Adrenal gland (tissue), 12 donors: ENCODE results near the gene CD2. TPM values are rescaled to one million over a fixed set of nuclear protein-coding genes. Genes with fewer than 3 reads are reported as not detected.
A peak's percentile ranks its signal among the peaks of the same experiment; 100 is the strongest.

Experiments used
- DNase-seq, 7 donors: peaks; one replicate each; pipeline ENCODE4 v3.0.0-alpha.2; 2019 to 2020
- H3K27ac ChIP-seq, 5 donors: fragments of 200-600 bp; sonication (generic) in 4 of 5; 1 replicate in 3 of 5; 2 replicates in 2 of 5; pipeline versions ENCODE4 v1.5.1 to v1.8.0; 2016 to 2020; ENCODE audit warnings: mild to moderate bottlenecking in 1 of 5
- H3K27me3 ChIP-seq: fragments of 200-600 bp; 2 replicates; pipeline ENCODE4 v1.8.0; 2021
- H3K36me3 ChIP-seq, 2 donors: fragments of 200-600 bp; replicated peaks in 1 of 2; 1 replicate in 1 of 2; 2 replicates in 1 of 2; pipeline versions ENCODE4 v1.5.1 to v1.8.0; 2018 to 2022
- H3K4me1 ChIP-seq, 2 donors: fragments of 200-600 bp; replicated peaks in 1 of 2; 1 replicate in 1 of 2; 2 replicates in 1 of 2; pipeline versions ENCODE4 v1.5.1 to v1.8.0; 2018 to 2021
- H3K4me3 ChIP-seq, 4 donors: fragments of 200-600 bp; sonication (generic) in 3 of 4; one replicate each; pipeline ENCODE4 v1.5.1; 2016 to 2018
- H3K9me3 ChIP-seq, 3 donors: fragments of 200-600 bp; sonication (generic) in 1 of 3; replicated peaks in 1 of 3; 1 replicate in 2 of 3; 2 replicates in 1 of 3; pipeline versions ENCODE4 v1.5.1 to v1.8.0; 2016 to 2021
- CTCF ChIP-seq, 6 experiments: fragments of 450-650 bp in 4 of 6; fragments of 200-600 bp in 2 of 6; sonication (generic) in 1 of 6; IDR thresholded peaks; 1 replicate in 5 of 6; 2 replicates in 1 of 6; pipeline versions ENCODE4 v1.5.1 to v1.8.0; 2016 to 2021; ENCODE audit warnings: antibody characterized with exemption in 6 of 6, mild to moderate bottlenecking in 2 of 6, moderate library complexity in 1 of 6
- POLR2A ChIP-seq, 2 donors: fragments of 450-650 bp; IDR thresholded peaks; one replicate each; pipeline ENCODE4 v1.6.1; 2017; ENCODE audit warnings: antibody characterized with exemption in 2 of 2, mild to moderate bottlenecking in 2 of 2, moderate library complexity in 1 of 2
- WGBS, 4 donors: extraction: QIAGEN DNeasy Blood & Tissue Kit in 2 of 4; methylation state at CpG; one replicate each; pipeline versions ENCODE4 v1.1.5 to v1.1.7; 2013 to 2017; 5-methylcytosine and 5-hydroxymethylcytosine counted together
- intact Hi-C, 2 donors: fragments of 100-400 bp; cut with DNase I; formaldehyde crosslinking; loops; one replicate each; pipeline versions ENCODE4 v1.14.1 to v1.15.0; 2022 to 2023
- polyA plus RNA-seq, 3 donors: library from polyadenylated mRNA; stranded (reverse); fragments of 200-250 nt in 2 of 3; fragments of 350-450 nt in 1 of 3; fragmentation: Illumina TruSeq in 1 of 3; extraction: RNeasy Lipid Tissue Mini Kit (QIAGEN cat#74804) in 1 of 3; gene quantifications; one replicate each; pipeline ENCODE4 v1.2.3, GENCODE V29; 2013 to 2014
- total RNA-seq, 9 donors: library from RNA; depleted of rRNA in 4 of 9; stranded (reverse); fragments of >200 nt in 4 of 9; fragments of 120-200 nt in 1 of 9; fragmentation: NEBNext Ultra II Directional in 1 of 9; extraction: Animal tissue kit (Norgen Biotek cat#: 25700) in 1 of 9; gene quantifications; one replicate each; pipeline versions ENCODE4 v1.1.0 to v1.2.4, GENCODE V29; 2013 to 2023
- donor health status: healthy with polysubstance abuse.
- donor health status: Bipolar disorder and iron deficiency.
- donor health status: DM: yes; HTN: yes; CAD: no.
- donor health status: DM: no; HTN: no; CAD: no.
- donor health status: DM: no; HTN: no; CAD: no.
- donor health status: DM: yes; HTN: yes; CAD: no.

Gene CD2
- total and polyA plus RNA-seq, 12 donors, result 0.18 to 6.7 (median 1.3) TPM

- Histone ChIP-seq H3K27ac (no peak overlapping the region), H3K27me3 (no peaks in the 10 kb centered on the region), H3K9me3 (peaks cover 0 to 15% (median 0%) of the 10 kb centered on the region in 3 donors), H3K4me1 (no peaks in the 10 kb centered on the region), H3K4me3 (no peak overlapping the region), H3K36me3 (no peaks in the 10 kb centered on the region)
- 72 to 88% (median 82%) methylated on average over 2 of the region's 2 CpGs for WGBS, 4 donors
- peak in 1 of 7 donors; percentile 29 for DNase-seq
- intact Hi-C loops, result no loop called here
- no peak for TF ChIP-seq POLR2A (IDR thresholded peaks at IDR 0.05)
- no peak for TF ChIP-seq CTCF (IDR thresholded peaks at IDR 0.05)
Measured at GRCh38 chr1:116740746-116741145, 13.5 kb upstream of the CD2 start.

GRCh38 chr1:116741836-116742565, 12.2 kb upstream of the CD2 start:
- no peak overlapping the region for H3K27ac ChIP-seq
- intact Hi-C loops, result no loop called here
- no peaks in the 10 kb centered on the region for H3K36me3 ChIP-seq
- WGBS, 4 donors, result 93 to 95% (median 94%) methylated on average over 22 to 42 of the region's 42 CpGs
- peak in 1 of 7 donors; percentile 44 for DNase-seq
- peaks cover 0 to 15% (median 0%) of the 10 kb centered on the region in 3 donors for H3K9me3 ChIP-seq
- no peaks in the 10 kb centered on the region for H3K27me3 ChIP-seq
- TF ChIP-seq CTCF (IDR thresholded peaks at IDR 0.05) (no peak), POLR2A (IDR thresholded peaks at IDR 0.05) (no peak)
- H3K4me3 ChIP-seq, result no peak overlapping the region
- H3K4me1 ChIP-seq, result no peaks in the 10 kb centered on the region

- no peak overlapping the region for H3K4me3 ChIP-seq
- WGBS, 4 donors, result 87 to 91% (median 88%) methylated on average over 4 of the region's 4 CpGs
- H3K4me1 ChIP-seq, result no peaks in the 10 kb centered on the region
- no peaks in the 10 kb centered on the region for H3K36me3 ChIP-seq
- intact Hi-C loops, result no loop called here
- peak in 1 of 7 donors; percentile 7 for DNase-seq
- peaks cover 0 to 21% (median 0%) of the 10 kb centered on the region in 3 donors for H3K9me3 ChIP-seq
- H3K27ac ChIP-seq, result no peak overlapping the region
- TF ChIP-seq CTCF (IDR thresholded peaks at IDR 0.05) (no peak), POLR2A (IDR thresholded peaks at IDR 0.05) (no peak)
- H3K27me3 ChIP-seq, result no peaks in the 10 kb centered on the region
Measured at GRCh38 chr1:116743535-116743934, 10.7 kb upstream of the CD2 start.

GRCh38 chr1:116748272-116748671, 6.0 kb upstream of the CD2 start:
- Histone ChIP-seq H3K36me3 (no peaks in the 10 kb centered on the region), H3K27ac (no peak overlapping the region), H3K27me3 (no peaks in the 10 kb centered on the region), H3K4me1 (no peaks in the 10 kb centered on the region), H3K9me3 (peaks cover 0 to 23% (median 0%) of the 10 kb centered on the region in 3 donors), H3K4me3 (no peak overlapping the region)
- intact Hi-C loops, result no loop called here
- 91 to 96% (median 92%) methylated on average over 2 to 3 of the region's 3 CpGs for WGBS, 4 donors
- no peak for TF ChIP-seq CTCF (IDR thresholded peaks at IDR 0.05)
- no peak for TF ChIP-seq POLR2A (IDR thresholded peaks at IDR 0.05)
- no peak for DNase-seq
